Caki2 (cell line): ENCODE results near the gene MEP1B. TPM values are rescaled to one million over a fixed set of nuclear protein-coding genes. Genes with fewer than 3 reads are reported as not detected.

Experiments
- DNase-seq: peaks from one replicate; pipeline ENCODE4 v3.0.0-alpha.2; 2015; ENCODE audit warnings: low read depth
- in situ Hi-C: cut with HindIII; loops from 2 replicates; pipeline ENCODE4 v1.10.0; 2016; ENCODE audit warnings: low sequenced_read_pairs, low pct_unique_long_range_greater_than_20kb, mixed read lengths
- total RNA-seq: library from RNA; depleted of rRNA; stranded (reverse); fragments of >200 nt; shearing (Covaris generic); gene quantifications from 2 replicates; pipeline ENCODE4 v1.2.3, GENCODE V29; 2014; ENCODE audit warnings: low replicate concordance; rRNA removed

The MEP1B gene
- total RNA-seq, 1 experiment from 2014 or later = not detected

GRCh38 chr18:32257084-32257785, 67.4 kb downstream of the MEP1B start:
- in situ Hi-C loops = no loop called here
- no peak for DNase-seq

DNA sequence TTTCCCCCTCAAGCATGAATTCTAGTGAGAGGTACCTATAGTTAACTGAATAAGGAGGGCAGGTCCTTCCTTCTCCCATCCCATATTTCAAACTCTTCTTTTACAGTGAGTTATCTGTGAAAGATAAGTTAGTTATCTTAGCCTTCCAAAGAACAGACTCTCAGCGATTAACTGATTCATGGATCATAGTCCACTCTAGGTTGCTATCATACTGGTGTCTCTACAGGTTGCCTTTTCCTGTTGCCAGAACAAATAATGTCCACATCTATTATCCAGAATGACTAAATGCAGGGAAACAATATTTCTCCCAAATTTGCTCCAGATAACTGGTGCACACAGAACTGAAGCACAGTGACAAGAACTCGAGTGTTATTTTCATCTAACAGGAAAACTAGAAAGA, 68.3 kb downstream of the MEP1B start:
- DNase-seq = no peak
- in situ Hi-C loops = no loop called here

DNA sequence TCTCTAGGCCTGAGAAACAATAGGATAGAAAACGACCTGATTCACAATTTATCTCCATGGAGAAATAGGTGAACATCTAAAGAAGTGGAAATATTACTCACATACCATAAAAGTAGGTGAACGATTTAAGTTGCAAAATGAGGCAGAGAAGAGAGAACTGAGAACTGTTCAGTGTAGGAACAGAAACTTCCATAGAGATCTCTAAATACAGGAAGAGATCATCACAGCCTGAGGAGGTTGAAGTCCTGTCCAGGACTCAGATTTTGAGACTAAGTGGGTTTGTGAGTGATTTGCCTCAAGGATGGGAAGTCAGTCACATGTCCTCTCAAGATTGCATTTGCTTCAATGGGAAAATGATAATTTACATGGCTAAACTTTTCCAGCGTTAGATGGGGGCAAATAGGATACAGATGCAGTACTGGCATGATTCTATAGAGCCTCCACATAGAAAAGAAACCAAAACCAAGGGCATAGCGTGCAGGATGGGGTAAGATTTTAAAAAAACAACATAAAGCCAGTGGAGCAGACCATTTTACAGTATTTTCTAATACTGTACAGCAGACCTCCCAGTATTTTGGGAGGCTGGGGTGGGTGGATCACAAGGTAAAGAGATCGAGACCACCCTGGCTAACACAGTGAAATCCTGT, 68.8 kb downstream of the MEP1B start:
- no peak for DNase-seq
- in situ Hi-C loops = no loop called here

GRCh38 chr18:32259553-32259952, 69.7 kb downstream of the MEP1B start:
- in situ Hi-C loops = no loop called here

DNA sequence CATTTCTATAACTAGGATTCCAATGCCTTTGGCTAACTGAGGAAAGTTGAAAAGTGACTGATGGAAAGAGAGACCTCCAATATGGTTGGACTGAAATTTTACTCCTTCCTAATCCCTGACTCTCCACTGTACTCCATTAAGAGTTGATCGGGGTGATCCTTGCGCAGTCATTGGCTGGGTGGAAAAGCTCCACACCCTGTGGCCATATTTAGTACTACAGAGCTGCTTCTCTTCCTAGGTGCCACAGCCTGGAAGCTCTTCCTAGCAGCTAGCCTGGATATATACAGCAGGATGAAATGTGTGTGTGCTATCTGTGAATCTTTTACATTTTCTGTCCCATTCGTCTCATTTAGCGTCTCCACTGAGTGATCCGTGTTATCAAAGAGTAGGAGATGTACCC, 71.2 kb downstream of the MEP1B start:
- in situ Hi-C loops = no loop called here
- DNase-seq = no peak

More at GRCh38 chr18:32259553-32259952, 69.7 kb downstream of the MEP1B start:
- DNase-seq = no peak

DNA sequence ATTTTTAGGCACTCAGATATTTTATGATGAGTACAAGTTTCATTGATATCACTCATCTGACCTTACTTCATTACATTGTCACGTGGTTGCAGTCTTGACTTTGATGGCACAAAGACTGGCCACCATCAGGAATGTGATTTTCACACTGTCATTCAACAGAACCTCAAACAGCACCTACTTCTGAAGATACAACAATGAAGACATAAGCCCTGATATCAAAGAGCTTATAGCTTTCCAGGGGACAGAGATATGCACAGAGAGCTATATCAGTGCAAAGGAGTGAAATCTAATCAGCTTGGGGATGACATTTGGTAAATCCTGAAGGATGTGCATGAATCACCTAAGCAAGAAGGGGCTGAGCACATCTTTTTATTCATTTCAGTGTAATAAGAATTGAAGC, 72.3 kb downstream of the MEP1B start:
- no peak for DNase-seq
- in situ Hi-C loops = no loop called here

DNA sequence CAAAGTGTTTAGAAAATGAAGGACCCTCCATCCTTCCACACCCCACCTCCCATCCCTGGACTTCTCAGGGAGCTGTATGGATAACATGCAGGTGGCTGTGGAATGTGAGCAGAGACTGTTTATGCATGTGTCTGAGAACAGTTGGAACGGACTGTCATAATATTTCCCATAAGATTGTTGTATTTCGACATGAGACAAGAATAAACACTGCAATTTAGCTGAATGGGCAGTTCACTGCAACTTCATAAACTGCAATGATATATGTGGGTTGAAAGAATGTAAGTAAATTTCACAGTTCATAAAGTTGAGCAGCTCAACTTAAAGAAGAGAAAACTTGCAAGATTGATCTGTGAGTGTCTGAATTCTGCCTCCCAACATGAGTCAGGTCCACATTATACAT, 74.6 kb downstream of the MEP1B start:
- in situ Hi-C loops = no loop called here
- no peak for DNase-seq

DNA sequence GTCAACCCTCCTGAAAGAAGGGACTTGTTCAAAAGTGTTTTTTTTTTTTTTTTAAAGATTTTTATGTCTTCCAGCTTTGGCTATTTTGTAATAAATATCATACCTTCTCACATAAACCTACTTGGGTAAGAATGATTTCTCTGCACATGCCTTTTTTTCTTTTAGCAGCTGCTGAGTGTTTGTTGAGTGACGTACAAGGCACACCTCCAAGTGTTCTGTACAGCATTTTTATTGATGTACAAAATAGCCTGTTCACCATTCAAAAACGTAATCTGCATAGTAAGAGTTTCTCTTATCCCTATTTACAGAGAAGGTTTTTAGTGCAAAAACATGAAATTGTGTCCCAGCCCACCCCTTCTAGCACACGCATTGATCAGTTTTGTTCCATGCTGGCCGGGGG, 77.6 kb downstream of the MEP1B start:
- in situ Hi-C loops = no loop called here

More for the DNA sequence above, 77.6 kb downstream of the MEP1B start:
- DNase-seq = no peak

Other genes starting within 250 kb of the MEP1B start
- 18.0 and 38.8 TPM in 2 replicates for gene TRAPPC8, start 246.9 kb upstream of the MEP1B start, total RNA-seq
- gene RNF125, start 171.2 kb upstream of the MEP1B start, total RNA-seq = 0.03 and 0.38 TPM in 2 replicates
- 20.2 and 68.3 TPM in 2 replicates for gene RNF138, start 98.2 kb upstream of the MEP1B start, total RNA-seq